GM23338 (cell line): ENCODE measurements around the gene SKOR1. TPM values are rescaled to one million over a fixed set of nuclear protein-coding genes. Genes with fewer than 3 reads are reported as not detected.

Experiments
- ATAC-seq: fragments of 200-7000 bp; cut with Tn5 transposase; 3 replicates; pipeline ENCODE4 v1.9.1; 2020
- DNase-seq: peaks from one replicate; pipeline ENCODE4 v3.0.0-alpha.2; 2015; ENCODE audit warnings: low spot score
- H2AFZ ChIP-seq: fragments of 200-600 bp; sonication (generic); 2 replicates; pipeline ENCODE4 v1.8.0; 2016; ENCODE audit warnings: antibody characterized with exemption, mild to moderate bottlenecking, moderate library complexity
- H3F3A ChIP-seq: fragments of 200-600 bp; sonication (generic); replicated peaks from 2 replicates; pipeline ENCODE4 v1.8.0; 2017; ENCODE audit warnings: antibody characterized with exemption, mixed run types, low read depth
- H3K27ac ChIP-seq: fragments of 200-600 bp; sonication (generic); 2 replicates; pipeline ENCODE4 v1.6.1; 2016; ENCODE audit warnings: low read depth
- H3K27me3 ChIP-seq: fragments of 200-600 bp; sonication (generic); 2 replicates; pipeline ENCODE4 v1.8.0; 2016; ENCODE audit warnings: mild to moderate bottlenecking, mixed run types, moderate library complexity; ENCODE audit not compliant: insufficient read depth
- H3K36me3 ChIP-seq: fragments of 200-600 bp; sonication (generic); 2 replicates; pipeline ENCODE4 v1.8.0; 2016; ENCODE audit warnings: mild to moderate bottlenecking; ENCODE audit not compliant: insufficient read depth
- H3K4me1 ChIP-seq: fragments of 200-600 bp; sonication (generic); 2 replicates; pipeline ENCODE4 v1.8.0; 2016; ENCODE audit warnings: mild to moderate bottlenecking, moderate library complexity; ENCODE audit not compliant: insufficient read depth
- H3K4me2 ChIP-seq: fragments of 200-600 bp; sonication (generic); 2 replicates; pipeline ENCODE4 v1.7.1; 2017; ENCODE audit warnings: mixed run types
- H3K4me3 ChIP-seq: fragments of 200-600 bp; sonication (generic); 2 replicates; pipeline ENCODE4 v1.6.1; 2016; ENCODE audit warnings: mixed run types
- H3K79me2 ChIP-seq: fragments of 200-600 bp; sonication (generic); replicated peaks from 2 replicates; pipeline ENCODE4 v1.8.0; 2017; ENCODE audit warnings: mild to moderate bottlenecking; ENCODE audit not compliant: insufficient read depth
- H3K9me2 ChIP-seq: fragments of 200-600 bp; sonication (generic); 2 replicates; pipeline ENCODE4 v1.8.0; 2017; ENCODE audit not compliant: insufficient read depth
- H4K20me1 ChIP-seq: fragments of 200-600 bp; sonication (generic); replicated peaks from 2 replicates; pipeline ENCODE4 v1.8.0; 2017; ENCODE audit warnings: mild to moderate bottlenecking; ENCODE audit not compliant: insufficient read depth
- H3K27ac Mint-ChIP-seq: 2 replicates; pipeline ENCODE4 v1.8.0; 2020; ENCODE audit warnings: inconsistent platforms, mild to moderate bottlenecking, moderate library complexity, mixed read lengths
- H3K27me3 Mint-ChIP-seq: 3 replicates; pipeline ENCODE4 v1.8.0; 2022; ENCODE audit warnings: low read depth, mild to moderate bottlenecking, moderate library complexity, mixed read lengths, inconsistent platforms; ENCODE audit not compliant: insufficient read depth, poor library complexity
- H3K36me3 Mint-ChIP-seq: 3 replicates; pipeline ENCODE4 v1.8.0; 2021; ENCODE audit warnings: low read depth, mild to moderate bottlenecking, inconsistent platforms, moderate library complexity, mixed read lengths
- H3K4me1 Mint-ChIP-seq: 3 replicates; pipeline ENCODE4 v1.8.0; 2020; ENCODE audit warnings: mild to moderate bottlenecking, inconsistent platforms, mixed read lengths
- H3K4me3 Mint-ChIP-seq: 3 replicates; pipeline ENCODE4 v1.8.0; 2021; ENCODE audit warnings: moderate library complexity, mild to moderate bottlenecking, inconsistent platforms, mixed read lengths
- H3K9me3 Mint-ChIP-seq: 3 replicates; pipeline ENCODE4 v1.8.0; 2020; ENCODE audit warnings: moderate library complexity, mild to moderate bottlenecking, inconsistent platforms, mixed read lengths
- CTCF ChIP-seq, 2 experiments: fragments of 200-600 bp in 1 of 2; sonication (generic) in 1 of 2; conservative IDR thresholded peaks; 2 replicates each; pipeline versions ENCODE4 v1.5.1 to v1.6.1; 2016 to 2017; ENCODE audit warnings: antibody characterized with exemption in 2 of 2, low read depth in 2 of 2, mild to moderate bottlenecking in 2 of 2, moderate library complexity in 1 of 2
- ETS1 ChIP-seq: IDR thresholded peaks from 2 replicates; pipeline ENCODE4 v1.6.1; 2016; ENCODE audit warnings: antibody characterized with exemption
- EZH2 ChIP-seq: fragments of 200-600 bp; sonication (generic); IDR thresholded peaks from one replicate; pipeline ENCODE4 v1.8.0; 2017; ENCODE audit warnings: antibody characterized with exemption, mild to moderate bottlenecking, low read depth; ENCODE audit not compliant: unreplicated experiment
- EZH2phosphoT487 ChIP-seq: fragments of 200-600 bp; sonication (generic); IDR thresholded peaks from one replicate; pipeline ENCODE4 v1.8.1; 2018; ENCODE audit warnings: antibody characterized with exemption; ENCODE audit not compliant: unreplicated experiment
- JUNB ChIP-seq: IDR thresholded peaks from one replicate; pipeline ENCODE4 v1.6.1; 2016; ENCODE audit warnings: antibody characterized with exemption; ENCODE audit not compliant: unreplicated experiment
- NANOG ChIP-seq: IDR thresholded peaks from 2 replicates; pipeline ENCODE4 v1.6.1; 2016; ENCODE audit warnings: antibody characterized with exemption, borderline replicate concordance
- POLR2AphosphoS5 ChIP-seq: IDR thresholded peaks from 2 replicates; pipeline ENCODE4 v1.6.1; 2016; ENCODE audit warnings: antibody characterized with exemption, low read depth
- REST ChIP-seq: IDR thresholded peaks from one replicate; pipeline ENCODE4 v1.6.1; 2018; ENCODE audit warnings: antibody characterized with exemption; ENCODE audit not compliant: unreplicated experiment
- STAT1 ChIP-seq: IDR thresholded peaks from one replicate; pipeline ENCODE4 v1.6.1; 2016; ENCODE audit warnings: antibody characterized with exemption; ENCODE audit not compliant: unreplicated experiment
- ZNF114 ChIP-seq: fragments of 250-450 bp; sonication (Bioruptor Pico); IDR thresholded peaks from 2 replicates; pipeline ENCODE4 v1.5.0; 2020; ENCODE audit warnings: mild to moderate bottlenecking, moderate library complexity
- polyA plus RNA-seq: library from polyadenylated mRNA; unstranded; fragments of >200 nt; fragmentation: Nextera tagmentation; extraction: Ambion mirVana; gene quantifications from 2 replicates; pipeline ENCODE4 v1.2.1, GENCODE V29; 2016
- total RNA-seq: library from RNA; depleted of rRNA; stranded (reverse); fragments of >200 nt; shearing (Covaris generic); gene quantifications from 2 replicates; pipeline ENCODE4 v1.2.3, GENCODE V29; 2014

SKOR1 gene
- total and polyA plus RNA-seq, 2 experiments from 2014 or later: 0.17 TPM; not detected in 1

- peaks cover 14% of the 10 kb centered on the region; the same call in 2 of the 3 replicates for H3K9me3 Mint-ChIP-seq
- ATAC-seq: peak; percentile 6
- H3K4me3 Mint-ChIP-seq: no peak overlapping the region; the same call in 2 of the 3 replicates
- Histone ChIP-seq H3K79me2 (no peaks in the 10 kb centered on the region), H3K27me3 (peaks cover 100% of the 10 kb centered on the region), H3K4me1 (peaks cover 47% of the 10 kb centered on the region), H3K4me3 (peak overlapping the region; percentile 53), H3F3A (peaks cover 27% of the 10 kb centered on the region), H4K20me1 (peaks cover 8% of the 10 kb centered on the region), H2AFZ (peak overlapping the region; percentile 66), H3K27ac (no peak overlapping the region), H3K36me3 (no peaks in the 10 kb centered on the region), H3K4me2 (peak overlapping the region; percentile 77), H3K9me2 (no peaks in the 10 kb centered on the region)
- peaks cover 6% of the 10 kb centered on the region; the same call in 1 of the 3 replicates for H3K36me3 Mint-ChIP-seq
- TF ChIP-seq POLR2AphosphoS5 (no peak), ZNF114 (CRISPR knock-in tag) (no peak), STAT1 (no peak), EZH2phosphoT487 (peak; percentile 68), NANOG (no peak), CTCF (conservative IDR thresholded peaks at IDR 0.05; ENCODE audit: low read depth in 2 of 2) (no peak), REST (no peak), JUNB (no peak), EZH2 (peak; percentile 97), ETS1 (no peak)
- H3K4me1 Mint-ChIP-seq: peaks cover 42% of the 10 kb centered on the region
- H3K27me3 Mint-ChIP-seq: peaks cover 86% of the 10 kb centered on the region
- peak; percentile 65 for DNase-seq
- no peak overlapping the region for H3K27ac Mint-ChIP-seq
Observed at GRCh38 chr15:67827562-67828277, 2.4 kb downstream of the SKOR1 start.
